ENCODE data around the gene CAMTA1. TPM values are rescaled to one million over a fixed set of nuclear protein-coding genes. Genes with fewer than 3 reads are reported as not detected.

CAMTA1 gene
- total and polyA plus RNA-seq, 12 donors, result 123 to 265 (median 142) TPM

- TF ChIP-seq CTCF (IDR thresholded peaks at IDR 0.05), result no peak
- Histone ChIP-seq H3K27me3 (no peaks in the 10 kb centered on the region), H3K36me3 (no peaks in the 10 kb centered on the region), H3K4me3 (no peak overlapping the region), H3K9me3 (no peaks in the 10 kb centered on the region), H3K27ac (no peak overlapping the region), H3K4me1 (peaks cover 0 to 8% (median 3%) of the 10 kb centered on the region in 9 donors)
- intact Hi-C loops (cut with DNase I), result no loop called here
- no peak for ATAC-seq
- DNase-seq, result no peak
- WGBS, 2 donors, result 88 to 89% methylated on average over 10 of the region's 10 CpGs
Observed at GRCh38 chr1:7485086-7485780, 700.0 kb downstream of the CAMTA1 start.

- no peaks in the 10 kb centered on the region for H3K36me3 ChIP-seq
- WGBS, 2 donors, result 79 to 84% methylated on average over 6 of the region's 6 CpGs
- H3K9me3 ChIP-seq, result no peaks in the 10 kb centered on the region
- H3K4me3 ChIP-seq, result no peak overlapping the region
- H3K4me1 ChIP-seq, result peaks cover 0 to 12% (median 3%) of the 10 kb centered on the region in 9 donors
- H3K27ac ChIP-seq, result no peak overlapping the region
- ATAC-seq, result no peak
- no peak for TF ChIP-seq CTCF (IDR thresholded peaks at IDR 0.05)
- H3K27me3 ChIP-seq, result no peaks in the 10 kb centered on the region
- DNase-seq, result no peak
- intact Hi-C loops (cut with DNase I), result no loop called here
Observed at GRCh38 chr1:7485826-7486225, 700.6 kb downstream of the CAMTA1 start.

GRCh38 chr1:7487766-7488474 is 702.7 kb downstream of the CAMTA1 start:
- ATAC-seq, result no peak
- Histone ChIP-seq H3K4me3 (no peak overlapping the region), H3K9me3 (no peaks in the 10 kb centered on the region), H3K27me3 (no peaks in the 10 kb centered on the region), H3K4me1 (peaks cover 0 to 16% (median 13%) of the 10 kb centered on the region in 9 donors), H3K27ac (no peak overlapping the region), H3K36me3 (no peaks in the 10 kb centered on the region)
- DNase-seq, result no peak
- TF ChIP-seq CTCF (IDR thresholded peaks at IDR 0.05), result no peak
- 78 to 80% methylated on average over 8 of the region's 8 CpGs for WGBS, 2 donors
- intact Hi-C loops (cut with DNase I), result no loop called here

GRCh38 chr1:7488475-7488842 is 703.2 kb downstream of the CAMTA1 start:
- Histone ChIP-seq H3K4me1 (peaks cover 0 to 16% (median 12%) of the 10 kb centered on the region in 9 donors), H3K4me3 (no peak overlapping the region), H3K9me3 (no peaks in the 10 kb centered on the region), H3K36me3 (no peaks in the 10 kb centered on the region), H3K27ac (no peak overlapping the region), H3K27me3 (no peaks in the 10 kb centered on the region)
- TF ChIP-seq CTCF (IDR thresholded peaks at IDR 0.05), result no peak
- WGBS, 2 donors, result 88 to 91% methylated on average over 1 of the region's 1 CpG
- intact Hi-C loops (cut with DNase I), result no loop called here
- DNase-seq (no peak), ATAC-seq (no peak)
